Esophagus squamous epithelium (tissue), 4 donors: ENCODE data around the gene PDE9A.

ENCODE experiments used
- CTCF ChIP-seq, 6 experiments: fragments of 450-650 bp in 4 of 6; fragments of 200-600 bp in 2 of 6; sonication (generic) in 2 of 6; IDR thresholded peaks; one replicate each; pipeline ENCODE4 v1.5.1; 2016 to 2019; ENCODE audit warnings: antibody characterized with exemption in 6 of 6, mild to moderate bottlenecking in 4 of 6, moderate library complexity in 4 of 6
- POLR2A ChIP-seq, 4 donors: fragments of 450-650 bp; IDR thresholded peaks; one replicate each; pipeline ENCODE4 v1.6.1; 2017; ENCODE audit warnings: antibody characterized with exemption in 4 of 4, mild to moderate bottlenecking in 4 of 4, moderate library complexity in 3 of 4

- TF ChIP-seq CTCF (IDR thresholded peaks at IDR 0.05) (no peak), POLR2A (IDR thresholded peaks at IDR 0.05) (no peak)
Observed at GRCh38 chr21:42627527-42628289, 25.7 kb upstream of the PDE9A start.
